ENCODE data around the gene NFATC3.

Gene NFATC3

GRCh38 chr16:68257251-68257905, 172.2 kb downstream of the NFATC3 start:
- peak; percentile 81 for DNase-seq (ENCODE audit: insufficient read length, low spot score)
- FAIRE-seq = peak; percentile 94
- TF ChIP-seq POLR2A (IDR thresholded peaks at IDR 0.05; ENCODE audit: low read depth, low read length) (no peak), SPI1 (IDR thresholded peaks at IDR 0.05; ENCODE audit: low read depth, low read length) (no peak), PAX5 (IDR thresholded peaks at IDR 0.05; ENCODE audit: insufficient read depth, low read length, severe bottlenecking) (no peak), POU2F2 (IDR thresholded peaks at IDR 0.05; ENCODE audit: low read depth, low read length) (no peak), TAF1 (IDR thresholded peaks at IDR 0.05; ENCODE audit: low read depth, low read length) (no peak), POLR2AphosphoS5 (IDR thresholded peaks at IDR 0.05; ENCODE audit: low read depth, low read length) (no peak)

- FAIRE-seq = peak; percentile 69
- DNase-seq (ENCODE audit: insufficient read length, low spot score) = no peak
- TF ChIP-seq PAX5 (IDR thresholded peaks at IDR 0.05; ENCODE audit: insufficient read depth, low read length, severe bottlenecking) (peak; percentile 54), TAF1 (IDR thresholded peaks at IDR 0.05; ENCODE audit: low read depth, low read length) (no peak), POLR2AphosphoS5 (IDR thresholded peaks at IDR 0.05; ENCODE audit: low read depth, low read length) (no peak), POLR2A (IDR thresholded peaks at IDR 0.05; ENCODE audit: low read depth, low read length) (no peak), SPI1 (IDR thresholded peaks at IDR 0.05; ENCODE audit: low read depth, low read length) (no peak)
Observed at GRCh38 chr16:68257906-68258800, 173.0 kb downstream of the NFATC3 start.

GRCh38 chr16:68259007-68259825, 174.0 kb downstream of the NFATC3 start:
- FAIRE-seq (no peak), DNase-seq (ENCODE audit: insufficient read length, low spot score) (no peak)
- TF ChIP-seq TAF1 (IDR thresholded peaks at IDR 0.05; ENCODE audit: low read depth, low read length) = no peak
- no peak for TF ChIP-seq SPI1 (IDR thresholded peaks at IDR 0.05; ENCODE audit: low read depth, low read length)
- no peak for TF ChIP-seq POU2F2 (IDR thresholded peaks at IDR 0.05; ENCODE audit: low read depth, low read length)
- TF ChIP-seq PAX5 (IDR thresholded peaks at IDR 0.05; ENCODE audit: insufficient read depth, low read length, severe bottlenecking) = no peak
- TF ChIP-seq POLR2AphosphoS5 (IDR thresholded peaks at IDR 0.05; ENCODE audit: low read depth, low read length) = no peak
- no peak for TF ChIP-seq POLR2A (IDR thresholded peaks at IDR 0.05; ENCODE audit: low read depth, low read length)

- DNase-seq (ENCODE audit: insufficient read length, low spot score) (no peak), FAIRE-seq (no peak)
- TF ChIP-seq POU2F2 (IDR thresholded peaks at IDR 0.05; ENCODE audit: low read depth, low read length) (no peak), POLR2AphosphoS5 (IDR thresholded peaks at IDR 0.05; ENCODE audit: low read depth, low read length) (no peak), PAX5 (IDR thresholded peaks at IDR 0.05; ENCODE audit: insufficient read depth, low read length, severe bottlenecking) (no peak), TAF1 (IDR thresholded peaks at IDR 0.05; ENCODE audit: low read depth, low read length) (no peak), POLR2A (IDR thresholded peaks at IDR 0.05; ENCODE audit: low read depth, low read length) (no peak), SPI1 (IDR thresholded peaks at IDR 0.05; ENCODE audit: low read depth, low read length) (no peak)
Observed at GRCh38 chr16:68263559-68264127, 178.5 kb downstream of the NFATC3 start.

GRCh38 chr16:68264128-68265077, 179.2 kb downstream of the NFATC3 start, which contains the start of gene SLC7A6:
SLC7A6 (plus strand) TSS chr16:68264526; CDS start chr16:68274727, 10,201 bp downstream.
- FAIRE-seq = peak; percentile 86
- DNase-seq (ENCODE audit: insufficient read length, low spot score) = peak; percentile 88
- 0 out of 2 replicates have a peak, but pooled peaks have one; percentile 40 for TF ChIP-seq POLR2AphosphoS5 (IDR thresholded peaks at IDR 0.05; ENCODE audit: low read depth, low read length)
- no peak for TF ChIP-seq SPI1 (IDR thresholded peaks at IDR 0.05; ENCODE audit: low read depth, low read length)

- TF ChIP-seq POU2F2 (IDR thresholded peaks at IDR 0.05; ENCODE audit: low read depth, low read length) (no peak), PAX5 (IDR thresholded peaks at IDR 0.05; ENCODE audit: insufficient read depth, low read length, severe bottlenecking) (no peak), POLR2AphosphoS5 (IDR thresholded peaks at IDR 0.05; ENCODE audit: low read depth, low read length) (no peak), SPI1 (IDR thresholded peaks at IDR 0.05; ENCODE audit: low read depth, low read length) (no peak), POLR2A (IDR thresholded peaks at IDR 0.05; ENCODE audit: low read depth, low read length) (no peak; the same call in 1 of the 2 replicates), TAF1 (IDR thresholded peaks at IDR 0.05; ENCODE audit: low read depth, low read length) (no peak)
- DNase-seq (ENCODE audit: insufficient read length, low spot score) (no peak), FAIRE-seq (peak; percentile 23)
Observed at GRCh38 chr16:68265078-68265920, 180.1 kb downstream of the NFATC3 start.

- FAIRE-seq (no peak), DNase-seq (ENCODE audit: insufficient read length, low spot score) (no peak)
- no peak for TF ChIP-seq SPI1 (IDR thresholded peaks at IDR 0.05; ENCODE audit: low read depth, low read length)
- no peak for TF ChIP-seq POU2F2 (IDR thresholded peaks at IDR 0.05; ENCODE audit: low read depth, low read length)
- no peak for TF ChIP-seq TAF1 (IDR thresholded peaks at IDR 0.05; ENCODE audit: low read depth, low read length)
Observed at GRCh38 chr16:68267612-68268405, 182.6 kb downstream of the NFATC3 start.

All from GM12891 (cell line).